Progenitor cell of endocrine pancreas (in vitro differentiated cells): ENCODE data around the gene ATOH8. TPM values are rescaled to one million over a fixed set of nuclear protein-coding genes. Genes with fewer than 3 reads are reported as not detected.
"Not testable (repeated sequence)": the region's sequence is repeated elsewhere in the genome, so short reads cannot be mapped to it uniquely, and the experiment has no call there.

Experiments used
- DNase-seq: peaks from one replicate; pipeline ENCODE4 v3.0.0; 2021; ENCODE audit warnings: low spot score; ENCODE audit not compliant: unreplicated experiment
- H3K27ac Mint-ChIP-seq: 2 replicates; pipeline ENCODE4 v1.8.0; 2021; ENCODE audit warnings: mild to moderate bottlenecking, moderate library complexity, mixed read lengths
- H3K27me3 Mint-ChIP-seq: 2 replicates; pipeline ENCODE4 v1.8.0; 2021; ENCODE audit warnings: mixed read lengths
- H3K36me3 Mint-ChIP-seq: 2 replicates; pipeline ENCODE4 v1.8.0; 2022; ENCODE audit warnings: mixed read lengths; ENCODE audit not compliant: insufficient read depth
- H3K4me1 Mint-ChIP-seq: 2 replicates; pipeline ENCODE4 v1.8.0; 2021; ENCODE audit warnings: low read depth, mixed read lengths
- H3K4me3 Mint-ChIP-seq: 2 replicates; pipeline ENCODE4 v1.8.0; 2021; ENCODE audit warnings: low read depth, mild to moderate bottlenecking, moderate library complexity, mixed read lengths
- H3K9me3 Mint-ChIP-seq: 2 replicates; pipeline ENCODE4 v1.8.0; 2021; ENCODE audit warnings: low read depth, mixed read lengths
- CTCF ChIP-seq: fragments of 200-600 bp; sonication (generic); IDR thresholded peaks from one replicate; pipeline ENCODE4 v1.5.0; 2021; ENCODE audit warnings: antibody characterized with exemption, mild to moderate bottlenecking; ENCODE audit not compliant: unreplicated experiment
- total RNA-seq: library from RNA; stranded (reverse); gene quantifications from 2 replicates; pipeline ENCODE4 v1.2.1, GENCODE V29; 2021

The ATOH8 gene
- total RNA-seq, 1 donor from 2014 or later = 1.3 TPM

GRCh38 chr2:85711578-85712060 lies 42.2 kb upstream of the ATOH8 start:
- Mint-ChIP-seq H3K27ac (peak overlapping the region; percentile 45), H3K4me1 (peaks cover 24% of the 10 kb centered on the region), H3K4me3 (no peak overlapping the region), H3K9me3 (no peaks in the 10 kb centered on the region), H3K27me3 (peaks cover 25% of the 10 kb centered on the region), H3K36me3 (no peaks in the 10 kb centered on the region)
- TF ChIP-seq CTCF = no peak
- no peak for DNase-seq

- H3K4me1 Mint-ChIP-seq = peaks cover 28% of the 10 kb centered on the region
- no peak overlapping the region for H3K27ac Mint-ChIP-seq
These were observed 41.5 kb upstream of the ATOH8 start for GRCh38 chr2:85712336-85712735.

GRCh38 chr2:85712849-85713612 lies 40.8 kb upstream of the ATOH8 start:
- Mint-ChIP-seq H3K36me3 (no peaks in the 10 kb centered on the region), H3K4me3 (no peak overlapping the region), H3K27me3 (peaks cover 19% of the 10 kb centered on the region), H3K27ac (no peak overlapping the region), H3K4me1 (peaks cover 31% of the 10 kb centered on the region), H3K9me3 (no peaks in the 10 kb centered on the region)
- TF ChIP-seq CTCF = no peak
- DNase-seq = no peak

More at GRCh38 chr2:85712336-85712735, 41.5 kb upstream of the ATOH8 start:
- TF ChIP-seq CTCF = no peak
- Mint-ChIP-seq H3K36me3 (no peaks in the 10 kb centered on the region), H3K27me3 (peaks cover 19% of the 10 kb centered on the region), H3K9me3 (no peaks in the 10 kb centered on the region), H3K4me3 (no peak overlapping the region)
- DNase-seq = no peak

- H3K27ac Mint-ChIP-seq = no peak overlapping the region
- no peak overlapping the region for H3K4me3 Mint-ChIP-seq
- peaks cover 34% of the 10 kb centered on the region for H3K4me1 Mint-ChIP-seq
- no peaks in the 10 kb centered on the region for H3K9me3 Mint-ChIP-seq
- no peak for TF ChIP-seq CTCF
- no peaks in the 10 kb centered on the region for H3K36me3 Mint-ChIP-seq
- H3K27me3 Mint-ChIP-seq = peaks cover 17% of the 10 kb centered on the region
- DNase-seq = no peak
These were observed 40.0 kb upstream of the ATOH8 start for GRCh38 chr2:85713836-85714235.

- H3K27ac Mint-ChIP-seq, DNase-seq, H3K4me3 Mint-ChIP-seq, H3K36me3 Mint-ChIP-seq, H3K9me3 Mint-ChIP-seq: not testable (repeated sequence)
- peaks cover 37% of the 10 kb centered on the region for H3K4me1 Mint-ChIP-seq
- H3K27me3 Mint-ChIP-seq = peaks cover 16% of the 10 kb centered on the region
These were observed 39.4 kb upstream of the ATOH8 start for GRCh38 chr2:85714421-85714820.

- Mint-ChIP-seq H3K9me3 (no peaks in the 10 kb centered on the region), H3K4me3 (no peak overlapping the region), H3K27me3 (peaks cover 14% of the 10 kb centered on the region), H3K36me3 (no peaks in the 10 kb centered on the region), H3K27ac (no peak overlapping the region), H3K4me1 (peaks cover 37% of the 10 kb centered on the region)
- no peak for TF ChIP-seq CTCF
- DNase-seq = no peak
These were observed 39.0 kb upstream of the ATOH8 start for GRCh38 chr2:85714841-85715240.
